Measurements from ENCODE around the gene IFFO2. TPM values are rescaled to one million over a fixed set of nuclear protein-coding genes. Genes with fewer than 3 reads are reported as not detected.

The IFFO2 gene
- total and polyA plus RNA-seq, 4 donors = 0.88 to 7.4 (median 3.0) TPM

DNA sequence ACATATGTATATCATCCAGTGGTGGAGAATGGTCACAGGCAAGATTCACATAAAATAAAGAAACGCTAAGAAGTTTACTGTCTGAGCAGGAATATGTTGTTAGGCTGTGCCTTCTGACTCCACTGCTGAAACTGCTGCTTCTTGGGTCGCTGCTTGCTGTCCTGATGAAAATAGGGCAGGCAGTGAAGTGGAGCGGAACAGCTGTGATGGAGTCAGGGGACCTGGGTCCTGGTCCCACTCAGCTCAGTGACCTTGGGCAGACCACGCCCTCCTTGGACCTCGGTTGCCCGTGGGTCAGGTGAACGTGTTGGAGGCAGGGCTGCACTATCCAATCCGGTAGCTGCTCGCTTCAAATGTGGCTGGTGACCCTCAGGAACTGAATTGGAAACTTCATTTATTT, 33.4 kb upstream of the IFFO2 start:
- Histone ChIP-seq H3K27me3 (ENCODE audit: control insufficient read depth in 4 of 4, insufficient read depth in 4 of 4, low read length in 3 of 4) (no peaks in the 10 kb centered on the region), H3K4me1 (ENCODE audit: control insufficient read depth in 4 of 4, insufficient read depth in 4 of 4, low read length in 3 of 4) (no peaks in the 10 kb centered on the region), H3K36me3 (ENCODE audit: control insufficient read depth in 4 of 4, insufficient read depth in 3 of 4, low read depth in 1 of 4, low read length in 3 of 4) (no peaks in the 10 kb centered on the region), H3K27ac (ENCODE audit: low read depth in 1 of 2, low read length in 2 of 2) (no peak overlapping the region), H3K9me3 (ENCODE audit: control insufficient read depth in 4 of 4, low read length in 3 of 4) (no peaks in the 10 kb centered on the region), H3K4me3 (ENCODE audit: low read depth in 1 of 3, low read length in 3 of 3) (no peak overlapping the region), H3K9ac (ENCODE audit: low read depth in 1 of 2, low read length in 2 of 2) (no peak overlapping the region)
- no peak for TF ChIP-seq FOXA1 (IDR thresholded peaks at IDR 0.05)
- TF ChIP-seq, protein P1, sequence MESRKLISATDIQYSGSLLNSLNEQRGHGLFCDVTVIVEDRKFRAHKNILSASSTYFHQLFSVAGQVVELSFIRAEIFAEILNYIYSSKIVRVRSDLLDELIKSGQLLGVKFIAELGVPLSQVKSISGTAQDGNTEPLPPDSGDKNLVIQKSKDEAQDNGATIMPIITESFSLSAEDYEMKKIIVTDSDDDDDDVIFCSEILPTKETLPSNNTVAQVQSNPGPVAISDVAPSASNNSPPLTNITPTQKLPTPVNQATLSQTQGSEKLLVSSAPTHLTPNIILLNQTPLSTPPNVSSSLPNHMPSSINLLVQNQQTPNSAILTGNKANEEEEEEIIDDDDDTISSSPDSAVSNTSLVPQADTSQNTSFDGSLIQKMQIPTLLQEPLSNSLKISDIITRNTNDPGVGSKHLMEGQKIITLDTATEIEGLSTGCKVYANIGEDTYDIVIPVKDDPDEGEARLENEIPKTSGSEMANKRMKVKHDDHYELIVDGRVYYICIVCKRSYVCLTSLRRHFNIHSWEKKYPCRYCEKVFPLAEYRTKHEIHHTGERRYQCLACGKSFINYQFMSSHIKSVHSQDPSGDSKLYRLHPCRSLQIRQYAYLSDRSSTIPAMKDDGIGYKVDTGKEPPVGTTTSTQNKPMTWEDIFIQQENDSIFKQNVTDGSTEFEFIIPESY (IDR thresholded peaks at IDR 0.05) = no peak
- no peak for TF ChIP-seq EGR1 (IDR thresholded peaks at IDR 0.05; ENCODE audit: low read depth in 2 of 2)
- TF ChIP-seq HNF4A (conservative IDR thresholded peaks at IDR 0.05) = no peak
- TF ChIP-seq, protein P2, sequence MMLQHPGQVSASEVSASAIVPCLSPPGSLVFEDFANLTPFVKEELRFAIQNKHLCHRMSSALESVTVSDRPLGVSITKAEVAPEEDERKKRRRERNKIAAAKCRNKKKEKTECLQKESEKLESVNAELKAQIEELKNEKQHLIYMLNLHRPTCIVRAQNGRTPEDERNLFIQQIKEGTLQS (IDR thresholded peaks at IDR 0.05) = no peak
- TF ChIP-seq JUND (IDR thresholded peaks at IDR 0.05) = no peak
- DNase-seq (ENCODE audit: low spot score) = no peak
- whole genome bisulfite sequencing = 92% methylated on average over 9 of the region's 9 CpGs

DNA sequence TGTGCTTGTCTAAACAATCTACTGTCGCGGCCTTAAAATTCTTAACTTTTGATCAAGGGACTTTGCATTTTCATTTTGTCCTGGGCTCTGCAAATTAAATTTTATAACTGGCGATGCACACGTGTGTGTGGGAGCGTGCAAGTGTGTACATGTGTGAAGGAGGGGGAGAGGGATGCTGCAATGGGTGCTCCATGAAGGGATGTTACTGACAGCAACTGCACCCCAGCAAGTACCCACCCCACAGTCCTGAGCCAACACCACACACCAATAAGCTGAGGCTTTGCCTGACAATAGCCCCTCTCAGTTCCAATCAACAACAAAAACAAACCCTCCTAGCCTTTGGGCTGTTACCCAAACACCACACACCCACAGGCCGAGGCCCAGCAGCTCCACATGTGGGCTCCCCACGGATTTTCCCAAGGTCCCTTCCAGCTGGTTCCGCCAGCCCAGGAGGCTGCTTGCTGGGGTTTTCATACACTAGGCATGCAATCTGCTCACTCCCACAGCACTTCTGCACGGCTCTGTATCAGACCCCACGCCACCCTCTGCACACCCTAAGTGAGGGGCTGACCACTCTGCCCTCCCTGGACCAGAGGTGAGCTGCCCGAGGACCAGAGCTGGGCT, 32.8 kb upstream of the IFFO2 start:
- H3K9me3 ChIP-seq (ENCODE audit: control insufficient read depth in 4 of 4, low read length in 3 of 4) = no peaks in the 10 kb centered on the region
- H3K27me3 ChIP-seq (ENCODE audit: control insufficient read depth in 4 of 4, insufficient read depth in 4 of 4, low read length in 3 of 4) = no peaks in the 10 kb centered on the region
- no peak overlapping the region for H3K9ac ChIP-seq (ENCODE audit: low read depth in 1 of 2, low read length in 2 of 2)
- TF ChIP-seq FOXA2 (IDR thresholded peaks at IDR 0.05) (no peak), HNF4A (conservative IDR thresholded peaks at IDR 0.05) (no peak), SP1 (IDR thresholded peaks at IDR 0.05) (no peak), RAD21 (IDR thresholded peaks at IDR 0.05) (no peak), TAF1 (conservative IDR thresholded peaks at IDR 0.05) (no peak), YY1 (IDR thresholded peaks at IDR 0.05) (no peak), FOXA1 (IDR thresholded peaks at IDR 0.05) (no peak), RXRA (IDR thresholded peaks at IDR 0.05) (no peak), EGR1 (IDR thresholded peaks at IDR 0.05; ENCODE audit: low read depth in 2 of 2) (no peak), JUND (IDR thresholded peaks at IDR 0.05) (no peak), HNF4G (IDR thresholded peaks at IDR 0.05) (no peak), GABPA (IDR thresholded peaks at IDR 0.05 in 1 of 2, conservative IDR thresholded peaks at IDR 0.05 in 1 of 2) (no peak)
- TF ChIP-seq, protein P2 (IDR thresholded peaks at IDR 0.05) = no peak
- TF ChIP-seq, protein P3, sequence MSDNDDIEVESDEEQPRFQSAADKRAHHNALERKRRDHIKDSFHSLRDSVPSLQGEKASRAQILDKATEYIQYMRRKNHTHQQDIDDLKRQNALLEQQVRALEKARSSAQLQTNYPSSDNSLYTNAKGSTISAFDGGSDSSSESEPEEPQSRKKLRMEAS (IDR thresholded peaks at IDR 0.05) = no peak
- TF ChIP-seq, protein P4, sequence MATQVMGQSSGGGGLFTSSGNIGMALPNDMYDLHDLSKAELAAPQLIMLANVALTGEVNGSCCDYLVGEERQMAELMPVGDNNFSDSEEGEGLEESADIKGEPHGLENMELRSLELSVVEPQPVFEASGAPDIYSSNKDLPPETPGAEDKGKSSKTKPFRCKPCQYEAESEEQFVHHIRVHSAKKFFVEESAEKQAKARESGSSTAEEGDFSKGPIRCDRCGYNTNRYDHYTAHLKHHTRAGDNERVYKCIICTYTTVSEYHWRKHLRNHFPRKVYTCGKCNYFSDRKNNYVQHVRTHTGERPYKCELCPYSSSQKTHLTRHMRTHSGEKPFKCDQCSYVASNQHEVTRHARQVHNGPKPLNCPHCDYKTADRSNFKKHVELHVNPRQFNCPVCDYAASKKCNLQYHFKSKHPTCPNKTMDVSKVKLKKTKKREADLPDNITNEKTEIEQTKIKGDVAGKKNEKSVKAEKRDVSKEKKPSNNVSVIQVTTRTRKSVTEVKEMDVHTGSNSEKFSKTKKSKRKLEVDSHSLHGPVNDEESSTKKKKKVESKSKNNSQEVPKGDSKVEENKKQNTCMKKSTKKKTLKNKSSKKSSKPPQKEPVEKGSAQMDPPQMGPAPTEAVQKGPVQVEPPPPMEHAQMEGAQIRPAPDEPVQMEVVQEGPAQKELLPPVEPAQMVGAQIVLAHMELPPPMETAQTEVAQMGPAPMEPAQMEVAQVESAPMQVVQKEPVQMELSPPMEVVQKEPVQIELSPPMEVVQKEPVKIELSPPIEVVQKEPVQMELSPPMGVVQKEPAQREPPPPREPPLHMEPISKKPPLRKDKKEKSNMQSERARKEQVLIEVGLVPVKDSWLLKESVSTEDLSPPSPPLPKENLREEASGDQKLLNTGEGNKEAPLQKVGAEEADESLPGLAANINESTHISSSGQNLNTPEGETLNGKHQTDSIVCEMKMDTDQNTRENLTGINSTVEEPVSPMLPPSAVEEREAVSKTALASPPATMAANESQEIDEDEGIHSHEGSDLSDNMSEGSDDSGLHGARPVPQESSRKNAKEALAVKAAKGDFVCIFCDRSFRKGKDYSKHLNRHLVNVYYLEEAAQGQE (IDR thresholded peaks at IDR 0.05) = no peak
- TF ChIP-seq, protein P1 (IDR thresholded peaks at IDR 0.05) = no peak
- DNase-seq (ENCODE audit: low spot score) = no peak
- H3K4me1 ChIP-seq (ENCODE audit: control insufficient read depth in 4 of 4, insufficient read depth in 4 of 4, low read length in 3 of 4) = no peaks in the 10 kb centered on the region
- H3K27ac ChIP-seq (ENCODE audit: low read depth in 1 of 2, low read length in 2 of 2) = no peak overlapping the region
- 92% methylated on average over 11 of the region's 11 CpGs for WGBS
- H3K36me3 ChIP-seq (ENCODE audit: control insufficient read depth in 4 of 4, insufficient read depth in 3 of 4, low read depth in 1 of 4, low read length in 3 of 4) = no peaks in the 10 kb centered on the region
- no peak overlapping the region for H3K4me3 ChIP-seq (ENCODE audit: low read depth in 1 of 3, low read length in 3 of 3)

Data from liver (tissue), 9 donors.